ENCODE results near the gene VPS8.

DNA sequence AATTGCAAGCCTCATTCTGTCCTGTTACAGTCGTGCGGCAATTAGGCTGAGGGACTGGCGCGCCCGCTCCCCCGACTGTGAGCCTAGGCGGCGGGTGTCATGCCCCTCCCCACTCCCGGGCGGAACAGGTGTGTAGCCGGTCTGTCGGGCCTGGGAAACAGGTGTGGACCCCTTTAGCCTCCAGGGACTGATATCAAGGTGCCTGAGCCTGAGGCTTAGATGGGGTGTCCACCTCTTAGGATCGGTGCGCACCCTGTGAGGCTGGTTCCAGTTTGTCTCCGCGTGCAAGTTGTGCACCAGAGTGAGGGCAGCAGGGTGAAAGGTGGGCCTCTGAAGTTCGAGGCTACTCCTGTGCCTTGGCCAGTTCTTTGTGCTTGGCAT is 686 bp downstream of the VPS8 start:
- TF ChIP-seq, protein P1, sequence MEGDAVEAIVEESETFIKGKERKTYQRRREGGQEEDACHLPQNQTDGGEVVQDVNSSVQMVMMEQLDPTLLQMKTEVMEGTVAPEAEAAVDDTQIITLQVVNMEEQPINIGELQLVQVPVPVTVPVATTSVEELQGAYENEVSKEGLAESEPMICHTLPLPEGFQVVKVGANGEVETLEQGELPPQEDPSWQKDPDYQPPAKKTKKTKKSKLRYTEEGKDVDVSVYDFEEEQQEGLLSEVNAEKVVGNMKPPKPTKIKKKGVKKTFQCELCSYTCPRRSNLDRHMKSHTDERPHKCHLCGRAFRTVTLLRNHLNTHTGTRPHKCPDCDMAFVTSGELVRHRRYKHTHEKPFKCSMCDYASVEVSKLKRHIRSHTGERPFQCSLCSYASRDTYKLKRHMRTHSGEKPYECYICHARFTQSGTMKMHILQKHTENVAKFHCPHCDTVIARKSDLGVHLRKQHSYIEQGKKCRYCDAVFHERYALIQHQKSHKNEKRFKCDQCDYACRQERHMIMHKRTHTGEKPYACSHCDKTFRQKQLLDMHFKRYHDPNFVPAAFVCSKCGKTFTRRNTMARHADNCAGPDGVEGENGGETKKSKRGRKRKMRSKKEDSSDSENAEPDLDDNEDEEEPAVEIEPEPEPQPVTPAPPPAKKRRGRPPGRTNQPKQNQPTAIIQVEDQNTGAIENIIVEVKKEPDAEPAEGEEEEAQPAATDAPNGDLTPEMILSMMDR (IDR thresholded peaks at IDR 0.05; ENCODE audit: insufficient read depth, low read length, poor library complexity, severe bottlenecking): no peak
- TF ChIP-seq EZH2phosphoT487 (conservative IDR thresholded peaks at IDR 0.05; ENCODE audit: low read length): no peak

Data from SU-DHL-6 (cell line).